Hepatocyte (in vitro differentiated cells): ENCODE data around the gene ELOVL5.

Experiments used
- EZH2 ChIP-seq: fragments of 200-600 bp; sonication (generic); IDR thresholded peaks from 2 replicates; pipeline ENCODE4 v1.6.1; 2016; ENCODE audit warnings: antibody characterized with exemption, mild to moderate bottlenecking, borderline replicate concordance
- EZH2phosphoT487 ChIP-seq: fragments of 200-600 bp; sonication (generic); IDR thresholded peaks from one replicate; pipeline ENCODE4 v1.6.1; 2018; ENCODE audit warnings: antibody characterized with exemption, mild to moderate bottlenecking, low read depth, moderate library complexity; ENCODE audit not compliant: unreplicated experiment, severe bottlenecking
- TF ChIP-seq, protein P1 (sequence below): fragments of 200-600 bp; sonication (generic); IDR thresholded peaks from 2 replicates; pipeline ENCODE4 v1.5.1; 2016; ENCODE audit warnings: antibody characterized with exemption, mild to moderate bottlenecking; ENCODE audit not compliant: poor library complexity

DNA sequence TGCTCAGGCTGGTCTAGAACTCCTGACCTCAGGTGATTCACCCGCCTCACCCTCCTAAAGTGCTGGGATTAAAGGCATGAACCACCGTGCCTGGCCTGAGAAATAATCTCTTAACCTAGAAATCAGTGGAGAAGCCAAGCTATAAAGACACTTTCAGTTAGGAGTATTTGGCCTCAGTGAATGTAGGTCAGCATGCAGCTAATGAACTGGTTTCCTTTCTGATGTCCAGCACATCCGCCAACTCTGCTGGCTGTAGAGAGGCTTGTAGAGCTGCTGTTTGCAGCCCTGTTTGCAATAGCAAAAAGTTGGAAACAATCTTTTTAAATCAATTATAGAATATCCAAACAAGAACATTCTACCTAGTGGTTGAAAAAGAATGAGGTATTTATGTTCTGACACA is 42.4 kb upstream of the ELOVL5 start:
- TF ChIP-seq, protein P1, sequence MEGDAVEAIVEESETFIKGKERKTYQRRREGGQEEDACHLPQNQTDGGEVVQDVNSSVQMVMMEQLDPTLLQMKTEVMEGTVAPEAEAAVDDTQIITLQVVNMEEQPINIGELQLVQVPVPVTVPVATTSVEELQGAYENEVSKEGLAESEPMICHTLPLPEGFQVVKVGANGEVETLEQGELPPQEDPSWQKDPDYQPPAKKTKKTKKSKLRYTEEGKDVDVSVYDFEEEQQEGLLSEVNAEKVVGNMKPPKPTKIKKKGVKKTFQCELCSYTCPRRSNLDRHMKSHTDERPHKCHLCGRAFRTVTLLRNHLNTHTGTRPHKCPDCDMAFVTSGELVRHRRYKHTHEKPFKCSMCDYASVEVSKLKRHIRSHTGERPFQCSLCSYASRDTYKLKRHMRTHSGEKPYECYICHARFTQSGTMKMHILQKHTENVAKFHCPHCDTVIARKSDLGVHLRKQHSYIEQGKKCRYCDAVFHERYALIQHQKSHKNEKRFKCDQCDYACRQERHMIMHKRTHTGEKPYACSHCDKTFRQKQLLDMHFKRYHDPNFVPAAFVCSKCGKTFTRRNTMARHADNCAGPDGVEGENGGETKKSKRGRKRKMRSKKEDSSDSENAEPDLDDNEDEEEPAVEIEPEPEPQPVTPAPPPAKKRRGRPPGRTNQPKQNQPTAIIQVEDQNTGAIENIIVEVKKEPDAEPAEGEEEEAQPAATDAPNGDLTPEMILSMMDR, result no peak
- TF ChIP-seq EZH2phosphoT487, result no peak
- no peak for TF ChIP-seq EZH2
